ENCODE data around the gene HPSE2.
"Not testable (repeated sequence)": the region's sequence is repeated elsewhere in the genome, so short reads cannot be mapped to it uniquely, and the experiment has no call there.

HPSE2 gene

GRCh38 chr10:98916526-98917125 lies 319.0 kb downstream of the HPSE2 start:
- DNase-seq = no peak

GRCh38 chr10:98915911-98916310 lies 319.7 kb downstream of the HPSE2 start:
- DNase-seq = no peak

GRCh38 chr10:98910546-98910945 lies 325.1 kb downstream of the HPSE2 start:
- no peak for DNase-seq

GRCh38 chr10:98910048-98910447 lies 325.6 kb downstream of the HPSE2 start:
- DNase-seq = no peak

GRCh38 chr10:98908868-98909267 lies 326.8 kb downstream of the HPSE2 start:
- no peak for DNase-seq

GRCh38 chr10:98908247-98908646 lies 327.4 kb downstream of the HPSE2 start:
- not testable (repeated sequence) for DNase-seq

GRCh38 chr10:98901441-98902110 lies 334.1 kb downstream of the HPSE2 start:
- DNase-seq = no peak

- no peak for DNase-seq
Measured at GRCh38 chr10:98899018-98899417, 336.6 kb downstream of the HPSE2 start.

GRCh38 chr10:98892523-98892922 lies 343.1 kb downstream of the HPSE2 start:
- DNase-seq = no peak

- DNase-seq = no peak
Measured at GRCh38 chr10:98886686-98887085, 349.0 kb downstream of the HPSE2 start.

GRCh38 chr10:98885378-98885777 lies 350.3 kb downstream of the HPSE2 start:
- DNase-seq = no peak

- DNase-seq = no peak
Measured at GRCh38 chr10:98881789-98882188, 353.9 kb downstream of the HPSE2 start.

GRCh38 chr10:98880971-98881370 lies 354.7 kb downstream of the HPSE2 start:
- no peak for DNase-seq

GRCh38 chr10:98878921-98879320 lies 356.7 kb downstream of the HPSE2 start:
- no peak for DNase-seq

GRCh38 chr10:98878418-98878817 lies 357.2 kb downstream of the HPSE2 start:
- no peak for DNase-seq

GRCh38 chr10:98861962-98862361 lies 373.7 kb downstream of the HPSE2 start:
- DNase-seq = no peak

- DNase-seq = no peak
Measured at GRCh38 chr10:98858525-98858924, 377.1 kb downstream of the HPSE2 start.

- DNase-seq = no peak
Measured at GRCh38 chr10:98855403-98856189, 380.1 kb downstream of the HPSE2 start.

GRCh38 chr10:98852686-98853085 lies 383.0 kb downstream of the HPSE2 start:
- DNase-seq = no peak

- no peak for DNase-seq
Measured at GRCh38 chr10:98848361-98848760, 387.3 kb downstream of the HPSE2 start.

- no peak for DNase-seq
Measured at GRCh38 chr10:98846787-98847186, 388.9 kb downstream of the HPSE2 start.

- DNase-seq = no peak
Measured at GRCh38 chr10:98833542-98833941, 402.1 kb downstream of the HPSE2 start.

GRCh38 chr10:98832738-98833137 lies 402.9 kb downstream of the HPSE2 start:
- no peak for DNase-seq

GRCh38 chr10:98832196-98832595 lies 403.5 kb downstream of the HPSE2 start:
- no peak for DNase-seq

Data from CD4-positive, alpha-beta T cell treated with Interleukin-17A for 4 hours (primary cell).